CD14-positive monocyte (primary cell): ENCODE measurements around the gene INO80. TPM values are rescaled to one million over a fixed set of nuclear protein-coding genes. Genes with fewer than 3 reads are reported as not detected.

Experiments used
- DNase-seq, 3 donors: peaks; one replicate each; pipeline ENCODE4 v3.0.0-alpha.2; 2011 to 2022
- H2AFZ ChIP-seq: 2 replicates; pipeline ENCODE4 v1.6.0; 2012; ENCODE audit warnings: mild to moderate bottlenecking, low read depth, low read length, inconsistent platforms; ENCODE audit not compliant: insufficient read depth, poor library complexity, severe bottlenecking
- H3K27ac ChIP-seq, 2 donors: 1 replicate in 1 of 2; 2 replicates in 1 of 2; pipeline ENCODE4 v1.5.1; 2012 to 2013; ENCODE audit warnings: low read length in 2 of 2, control low read depth in 1 of 2, inconsistent platforms in 1 of 2, low read depth in 1 of 2, mild to moderate bottlenecking in 1 of 2
- H3K27me3 ChIP-seq, 2 donors: one replicate each; pipeline versions ENCODE4 v1.6.0 to v1.6.1; 2011 to 2013; ENCODE audit warnings: low read length in 2 of 2; ENCODE audit not compliant: control insufficient read depth in 2 of 2, insufficient read depth in 2 of 2
- H3K36me3 ChIP-seq, 2 donors: replicated peaks in 1 of 2; 1 replicate in 1 of 2; 2 replicates in 1 of 2; pipeline versions ENCODE4 v1.5.1 to v1.6.1; 2012 to 2013; ENCODE audit warnings: low read length in 2 of 2, control low read depth in 1 of 2, inconsistent platforms in 1 of 2, mild to moderate bottlenecking in 1 of 2; ENCODE audit not compliant: insufficient read depth in 2 of 2, control insufficient read depth in 1 of 2
- H3K4me1 ChIP-seq, 2 donors: 1 replicate in 1 of 2; 2 replicates in 1 of 2; pipeline versions ENCODE4 v1.5.1 to v1.6.1; 2012 to 2013; ENCODE audit warnings: low read length in 2 of 2, control low read depth in 1 of 2, inconsistent platforms in 1 of 2, mild to moderate bottlenecking in 1 of 2, moderate library complexity in 1 of 2; ENCODE audit not compliant: insufficient read depth in 2 of 2, control insufficient read depth in 1 of 2
- H3K4me2 ChIP-seq: replicated peaks from 2 replicates; pipeline ENCODE3; 2012; ENCODE audit warnings: low read length, moderate library complexity, mild to moderate bottlenecking; ENCODE audit not compliant: poor library complexity, severe bottlenecking; ENCODE audit errors: extremely low read depth
- H3K4me3 ChIP-seq, 3 experiments: fragments of 200-600 bp in 1 of 3; sonication (generic) in 1 of 3; replicated peaks in 1 of 3; 1 replicate in 2 of 3; 2 replicates in 1 of 3; pipeline ENCODE4 v1.5.1; 2011 to 2013; ENCODE audit warnings: low read length in 3 of 3, mild to moderate bottlenecking in 3 of 3, control low read depth in 2 of 3, low read depth in 2 of 3, inconsistent platforms in 1 of 3, moderate library complexity in 1 of 3
- H3K79me2 ChIP-seq: 2 replicates; pipeline ENCODE4 v1.6.0; 2012; ENCODE audit warnings: mild to moderate bottlenecking, control low read depth, inconsistent platforms, low read length, moderate library complexity; ENCODE audit not compliant: insufficient read depth
- H3K9ac ChIP-seq: 2 replicates; pipeline ENCODE4 v1.6.0; 2017; ENCODE audit warnings: low read length, mild to moderate bottlenecking; ENCODE audit not compliant: insufficient read depth, poor library complexity, severe bottlenecking
- H3K9me3 ChIP-seq, 2 donors: replicated peaks in 1 of 2; 1 replicate in 1 of 2; 2 replicates in 1 of 2; pipeline versions ENCODE4 v1.5.1 to v1.6.1; 2012 to 2013; ENCODE audit warnings: low read length in 2 of 2, control low read depth in 1 of 2; ENCODE audit not compliant: control insufficient read depth in 1 of 2, insufficient read depth in 1 of 2
- H4K20me1 ChIP-seq: 2 replicates; pipeline ENCODE4 v1.6.0; 2012; ENCODE audit warnings: mild to moderate bottlenecking, low read length, control low read depth, moderate library complexity; ENCODE audit not compliant: insufficient read depth
- H3K27ac Mint-ChIP-seq, 7 donors: one replicate each; pipeline ENCODE4 v1.8.0; 2020; ENCODE audit warnings: mild to moderate bottlenecking in 7 of 7, mixed read lengths in 7 of 7, moderate library complexity in 6 of 7, inconsistent platforms in 2 of 7
- H3K27me3 Mint-ChIP-seq, 3 donors: one replicate each; pipeline ENCODE4 v1.8.0; 2021 to 2022; ENCODE audit warnings: low read depth in 3 of 3, mild to moderate bottlenecking in 3 of 3, mixed read lengths in 3 of 3, moderate library complexity in 3 of 3, inconsistent platforms in 1 of 3
- H3K36me3 Mint-ChIP-seq, 2 donors: one replicate each; pipeline ENCODE4 v1.8.0; 2020; ENCODE audit warnings: mixed read lengths in 2 of 2, inconsistent platforms in 1 of 2, mild to moderate bottlenecking in 1 of 2
- H3K4me1 Mint-ChIP-seq: one replicate; pipeline ENCODE4 v1.8.0; 2020; ENCODE audit warnings: mild to moderate bottlenecking, mixed read lengths
- H3K4me3 Mint-ChIP-seq, 2 donors: one replicate each; pipeline ENCODE4 v1.8.0; 2020; ENCODE audit warnings: mild to moderate bottlenecking in 2 of 2, mixed read lengths in 2 of 2, moderate library complexity in 1 of 2
- H3K9me3 Mint-ChIP-seq, 7 donors: one replicate each; pipeline ENCODE4 v1.8.0; 2020 to 2022; ENCODE audit warnings: mixed read lengths in 7 of 7, mild to moderate bottlenecking in 6 of 7, moderate library complexity in 6 of 7, inconsistent platforms in 2 of 7
- WGBS: methylation state at CpG from one replicate; pipeline ENCODE4 v1.1.5; 2013; ENCODE audit warnings: missing lambda C conversion rate; ENCODE audit not compliant: insufficient coverage; 5-methylcytosine and 5-hydroxymethylcytosine counted together
- intact Hi-C, 2 donors: fragments of 100-400 bp; cut with micrococcal nuclease; formaldehyde crosslinking; loops; one replicate each; pipeline versions ENCODE4 v1.15.0 to v1.15.1; 2023
- polyA plus RNA-seq, 3 donors: library from polyadenylated mRNA; depleted of rRNA in 1 of 3; unstranded in 2 of 3; stranded (reverse) in 1 of 3; fragments of 300-500 nt in 2 of 3; fragments of >200 nt in 1 of 3; fragmentation: Illumina TruSeq in 2 of 3; gene quantifications; 1 replicate in 2 of 3; 2 replicates in 1 of 3; pipeline ENCODE4 v1.2.3, GENCODE V29; 2012 to 2021
- TF ChIP-seq, protein P1 (sequence below): fragments of 200-600 bp; IDR thresholded peaks from one replicate; pipeline ENCODE4 v1.8.0; 2022; ENCODE audit warnings: antibody characterized with exemption, mild to moderate bottlenecking

Gene INO80
- polyA plus RNA-seq, 3 donors: 2.3 to 13.1 (median 2.4) TPM

DNA sequence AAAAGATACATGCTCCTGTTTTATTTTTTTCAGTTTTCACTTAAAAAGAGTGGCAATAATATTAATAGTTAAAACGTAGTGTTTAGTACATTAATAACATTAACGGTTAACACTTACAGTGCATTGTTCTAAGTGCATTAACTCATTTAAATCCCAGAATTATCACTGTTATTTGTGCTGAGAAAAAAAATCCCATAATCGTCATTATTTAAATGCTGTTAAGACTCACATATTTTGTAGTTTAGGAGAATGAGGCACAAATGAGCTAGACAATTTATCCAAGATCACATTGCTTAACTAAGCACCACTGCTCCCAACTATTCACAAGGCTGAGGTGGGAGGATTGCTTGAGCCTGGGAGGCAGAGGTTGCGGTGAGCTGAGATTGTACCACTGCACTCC is 127.9 kb downstream of the INO80 start:
- no peaks in the 10 kb centered on the region for H3K9me3 ChIP-seq
- H3K27ac ChIP-seq: no peak overlapping the region
- H3K27ac Mint-ChIP-seq: no peak overlapping the region
- intact Hi-C loops: no loop called here
- no peaks in the 10 kb centered on the region for H3K27me3 Mint-ChIP-seq
- peaks cover 89 to 100% of the 10 kb centered on the region in 2 donors for H3K36me3 ChIP-seq
- TF ChIP-seq, protein P1, sequence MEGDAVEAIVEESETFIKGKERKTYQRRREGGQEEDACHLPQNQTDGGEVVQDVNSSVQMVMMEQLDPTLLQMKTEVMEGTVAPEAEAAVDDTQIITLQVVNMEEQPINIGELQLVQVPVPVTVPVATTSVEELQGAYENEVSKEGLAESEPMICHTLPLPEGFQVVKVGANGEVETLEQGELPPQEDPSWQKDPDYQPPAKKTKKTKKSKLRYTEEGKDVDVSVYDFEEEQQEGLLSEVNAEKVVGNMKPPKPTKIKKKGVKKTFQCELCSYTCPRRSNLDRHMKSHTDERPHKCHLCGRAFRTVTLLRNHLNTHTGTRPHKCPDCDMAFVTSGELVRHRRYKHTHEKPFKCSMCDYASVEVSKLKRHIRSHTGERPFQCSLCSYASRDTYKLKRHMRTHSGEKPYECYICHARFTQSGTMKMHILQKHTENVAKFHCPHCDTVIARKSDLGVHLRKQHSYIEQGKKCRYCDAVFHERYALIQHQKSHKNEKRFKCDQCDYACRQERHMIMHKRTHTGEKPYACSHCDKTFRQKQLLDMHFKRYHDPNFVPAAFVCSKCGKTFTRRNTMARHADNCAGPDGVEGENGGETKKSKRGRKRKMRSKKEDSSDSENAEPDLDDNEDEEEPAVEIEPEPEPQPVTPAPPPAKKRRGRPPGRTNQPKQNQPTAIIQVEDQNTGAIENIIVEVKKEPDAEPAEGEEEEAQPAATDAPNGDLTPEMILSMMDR: no peak
- H3K36me3 Mint-ChIP-seq: peaks cover 90% of the 10 kb centered on the region in 2 donors
- DNase-seq: no peak
- no peak overlapping the region for H3K4me2 ChIP-seq
- H4K20me1 ChIP-seq: no peaks in the 10 kb centered on the region
- no peaks in the 10 kb centered on the region for H3K4me1 ChIP-seq
- no CpG with 5 or more reads among the region's 4 CpGs for WGBS
- no peak overlapping the region for H2AFZ ChIP-seq
- H3K4me1 Mint-ChIP-seq: no peaks in the 10 kb centered on the region
- H3K9ac ChIP-seq: no peak overlapping the region
- no peaks in the 10 kb centered on the region for H3K79me2 ChIP-seq
- no peaks in the 10 kb centered on the region for H3K9me3 Mint-ChIP-seq
- no peak overlapping the region for H3K4me3 Mint-ChIP-seq
- no peak overlapping the region for H3K4me3 ChIP-seq
- no peaks in the 10 kb centered on the region for H3K27me3 ChIP-seq

DNA sequence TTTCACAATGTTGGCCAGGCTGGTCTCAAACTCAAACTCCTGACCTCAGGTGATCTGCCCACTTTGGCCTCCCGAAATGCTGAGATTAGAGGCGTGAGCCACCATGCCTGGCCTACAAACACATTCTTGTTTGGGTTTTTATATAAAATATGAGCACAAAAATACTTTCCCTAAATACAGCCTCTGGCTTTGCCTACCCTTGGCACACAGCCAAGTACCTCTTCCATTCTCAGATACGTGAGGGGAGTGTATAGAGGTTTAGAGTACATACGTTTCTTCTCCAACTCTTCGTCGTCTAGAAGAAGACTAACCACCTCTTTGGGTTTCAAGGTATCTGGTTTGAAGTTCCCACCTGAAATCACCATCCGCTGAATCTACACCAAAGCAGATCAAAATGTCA is 129.3 kb downstream of the INO80 start:
- WGBS: 100% methylated on average over 1 of the region's 7 CpGs
- H3K79me2 ChIP-seq: no peaks in the 10 kb centered on the region
- no peak overlapping the region for H3K27ac ChIP-seq
- H3K9me3 ChIP-seq: no peaks in the 10 kb centered on the region
- intact Hi-C loops: no loop called here
- H3K9ac ChIP-seq: no peak overlapping the region
- no peak overlapping the region for H3K4me2 ChIP-seq
- TF ChIP-seq, protein P1: no peak
- H4K20me1 ChIP-seq: no peaks in the 10 kb centered on the region
- Mint-ChIP-seq H3K9me3 (no peaks in the 10 kb centered on the region), H3K4me3 (no peak overlapping the region), H3K4me1 (no peaks in the 10 kb centered on the region), H3K36me3 (peaks cover 92 to 93% of the 10 kb centered on the region in 2 donors), H3K27ac (no peak overlapping the region), H3K27me3 (no peaks in the 10 kb centered on the region)
- no peak overlapping the region for H2AFZ ChIP-seq
- H3K4me1 ChIP-seq: no peaks in the 10 kb centered on the region
- no peak overlapping the region for H3K4me3 ChIP-seq
- peaks cover 89 to 100% of the 10 kb centered on the region in 2 donors for H3K36me3 ChIP-seq
- no peaks in the 10 kb centered on the region for H3K27me3 ChIP-seq
- DNase-seq: no peak
